Dermis blood vessel endothelial cell (primary cell): Measurements from ENCODE around the gene LSM14B. TPM values are rescaled to one million over a fixed set of nuclear protein-coding genes. Genes with fewer than 3 reads are reported as not detected.
"Not testable (repeated sequence)": the region's sequence is repeated elsewhere in the genome, so short reads cannot be mapped to it uniquely, and the experiment has no call there.

Experiments
- DNase-seq: peaks from one replicate; pipeline ENCODE4 v3.0.0; 2010
- total RNA-seq: library from RNA; depleted of rRNA; stranded (reverse); fragments of >200 nt; gene quantifications from 2 replicates; pipeline ENCODE4 v1.2.3, GENCODE V29; 2014

Gene LSM14B
- 31.3 and 32.8 TPM in 2 replicates for total RNA-seq

DNA sequence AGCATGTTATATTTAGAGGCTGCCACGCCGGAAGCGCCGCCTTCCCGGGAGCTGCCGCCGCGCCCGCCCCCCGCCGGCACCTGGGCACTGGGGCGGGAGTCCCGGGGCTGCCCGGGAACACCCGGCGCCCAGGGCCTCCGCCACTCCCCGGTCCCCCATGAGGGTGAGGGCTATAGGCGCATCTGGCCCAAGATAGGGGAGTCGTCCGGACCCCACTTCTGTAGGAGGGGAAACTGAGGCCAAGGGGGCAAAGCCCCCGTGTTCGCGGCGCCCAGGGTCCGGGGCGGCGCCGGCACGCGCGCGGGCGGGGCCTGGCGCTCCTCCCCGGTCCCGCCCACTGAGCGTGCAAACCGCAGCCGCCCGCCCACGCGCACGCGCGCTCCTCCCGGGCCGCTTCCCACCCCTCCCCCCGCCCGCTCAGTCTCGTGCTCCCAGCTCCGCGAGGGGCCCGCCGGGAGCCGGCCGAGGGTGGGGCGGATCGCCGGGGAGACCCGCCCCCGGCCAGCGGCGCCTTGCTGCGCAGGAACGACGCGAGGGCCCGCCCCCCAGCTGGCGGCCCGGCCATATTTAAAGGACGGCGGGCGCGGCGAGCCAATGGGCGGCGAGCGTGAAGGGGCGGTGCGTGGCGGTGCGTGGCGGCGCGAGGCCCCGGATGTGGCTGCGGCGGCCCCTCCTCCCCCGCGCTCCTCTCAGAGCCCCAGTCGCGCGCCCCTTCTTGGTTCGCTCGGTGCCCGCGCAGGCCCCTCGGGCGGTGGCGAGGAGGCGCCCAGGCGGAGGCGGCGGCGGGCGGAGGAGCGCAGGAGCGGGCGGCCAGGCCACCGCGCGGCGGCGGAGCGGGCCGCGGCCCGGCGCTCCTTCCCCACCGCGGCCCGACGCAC is at the start of gene LSM14B:
Gene LSM14B (plus strand): TSS at position 700 of the 878 bp plus-strand sequence. CDS start 192 bp downstream, outside the sequence.
- peak; percentile 98 for DNase-seq

DNA sequence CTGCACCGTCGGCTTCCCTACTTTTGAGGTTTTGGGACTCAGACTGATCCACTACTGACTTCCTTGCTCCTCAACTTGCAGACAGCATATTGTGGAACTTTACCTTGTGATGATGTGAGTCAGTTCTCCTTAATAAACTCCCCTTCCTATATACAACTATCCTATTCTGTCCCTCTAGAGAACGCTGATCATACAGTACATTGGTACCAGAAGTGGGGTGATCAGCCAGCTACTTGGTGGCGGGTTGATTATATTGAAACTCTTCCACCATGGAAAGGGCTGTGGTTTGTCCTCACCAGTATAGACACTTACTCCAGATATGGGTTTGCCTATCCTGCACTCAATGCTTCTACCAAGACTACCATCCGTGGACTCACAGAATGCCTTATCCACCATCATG is 49.0 kb upstream of the LSM14B start:
- no peak for DNase-seq

DNA sequence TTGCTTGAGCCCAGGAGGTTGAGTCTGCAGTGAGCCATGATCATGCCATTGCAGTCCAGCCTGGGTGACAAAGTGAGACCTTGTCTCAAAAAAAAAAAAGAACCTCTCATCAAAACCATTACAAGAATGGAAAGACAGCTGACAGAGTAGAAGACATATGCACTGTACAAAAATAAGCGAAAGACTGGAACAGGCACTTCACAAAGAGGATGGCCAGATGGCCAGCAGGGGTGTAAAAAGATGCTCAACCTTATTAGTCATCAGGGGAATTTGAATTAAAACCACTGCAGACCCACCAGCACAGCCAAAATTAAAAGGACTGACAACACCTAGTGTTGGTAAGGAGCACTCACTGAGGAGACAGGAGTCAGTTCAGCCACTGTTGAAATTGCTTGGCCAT is 43.1 kb upstream of the LSM14B start:
- DNase-seq = no peak

DNA sequence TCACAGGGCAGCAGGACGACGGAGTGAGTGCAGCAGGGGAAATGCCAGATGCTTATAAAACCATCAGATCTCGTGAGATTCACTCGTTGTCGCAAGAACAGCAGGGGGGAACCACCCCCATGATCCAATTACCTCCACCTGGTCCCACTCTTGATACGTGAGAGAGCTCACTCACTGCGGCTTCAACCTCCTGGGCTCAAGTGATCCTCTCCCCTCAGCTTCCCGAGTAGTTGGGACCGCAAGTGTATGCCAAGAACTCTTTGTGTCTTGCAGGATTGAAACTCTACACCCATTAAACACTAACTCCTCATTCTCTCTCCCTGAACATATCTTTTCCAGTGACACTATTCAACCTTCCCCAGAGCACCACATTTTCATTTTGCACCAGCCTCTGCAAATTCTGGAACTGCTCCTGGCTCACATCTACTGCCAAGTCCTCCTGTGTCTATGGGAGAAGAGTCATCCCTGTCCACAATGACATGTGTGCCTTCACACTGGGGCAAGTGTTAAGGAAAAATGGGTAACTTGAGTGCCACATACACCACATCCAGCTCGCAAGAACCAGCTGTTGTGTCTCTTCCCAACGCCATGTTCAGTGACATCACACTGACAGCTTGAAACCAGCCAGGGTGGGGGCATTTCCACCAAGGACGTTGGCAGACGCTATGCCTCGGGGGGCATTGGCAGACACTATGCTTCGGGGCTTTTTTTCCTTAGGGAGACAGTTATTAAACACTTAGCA is 41.9 kb upstream of the LSM14B start:
- DNase-seq = no peak

DNA sequence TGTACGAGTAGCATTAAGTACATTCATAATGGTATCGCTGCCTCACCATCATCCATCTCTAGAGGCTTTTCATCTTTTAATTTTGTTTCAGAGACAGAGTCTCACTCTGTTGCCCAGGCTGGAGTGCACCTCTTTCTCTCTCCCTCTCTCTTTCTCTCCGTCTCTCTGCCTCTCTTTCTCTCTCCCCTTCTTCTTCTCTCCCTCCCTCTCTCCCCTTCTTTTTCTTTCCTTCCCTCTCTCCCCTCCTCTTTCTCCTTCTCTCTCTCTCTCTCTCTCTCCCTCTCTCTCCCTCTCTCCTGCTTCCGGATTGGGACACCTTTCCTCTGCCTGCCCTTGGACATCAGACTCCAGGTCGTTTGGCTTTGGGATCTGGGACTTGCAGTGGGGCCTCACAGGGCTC is 39.0 kb upstream of the LSM14B start:
- no peak for DNase-seq

DNA sequence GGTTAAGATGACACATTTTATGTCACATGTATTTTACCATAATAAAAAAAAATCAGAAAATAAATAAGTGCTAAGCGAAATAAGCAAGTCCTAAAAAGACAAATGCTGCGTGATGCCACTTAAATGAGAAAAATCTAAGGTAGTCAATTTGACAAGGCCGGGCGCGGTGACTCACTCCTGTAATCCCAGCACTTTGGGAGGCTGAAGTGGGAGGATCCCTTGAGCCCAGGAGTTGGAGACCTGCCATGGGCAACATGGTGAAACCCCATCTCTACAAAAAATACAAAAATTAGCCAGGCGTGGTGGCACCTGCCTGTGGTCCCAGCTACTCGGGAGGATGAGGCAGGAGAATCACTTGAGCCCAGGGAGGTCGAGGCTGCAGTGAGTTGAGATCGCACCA is 38.1 kb upstream of the LSM14B start:
- DNase-seq = not testable (repeated sequence)

DNA sequence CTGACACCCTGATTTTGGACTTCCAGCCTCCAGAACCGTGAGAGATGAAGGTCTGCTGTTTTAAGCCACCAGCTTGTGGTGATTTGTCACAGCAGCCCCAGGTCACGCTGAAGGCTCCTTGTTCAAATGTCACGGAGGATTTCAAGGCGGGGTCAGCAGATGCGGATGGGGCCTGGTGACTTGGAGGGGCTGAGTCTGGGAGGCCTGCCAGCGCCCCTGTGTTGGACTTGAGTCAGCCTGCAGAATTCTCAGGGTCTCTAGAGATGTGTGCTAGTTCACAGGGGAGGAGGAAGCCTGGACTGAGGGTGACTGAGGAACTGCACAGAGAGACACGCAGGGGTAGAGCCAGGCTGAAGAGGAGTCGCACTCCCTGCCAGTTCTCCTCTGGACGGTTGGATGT is 37.1 kb upstream of the LSM14B start:
- no peak for DNase-seq

DNA sequence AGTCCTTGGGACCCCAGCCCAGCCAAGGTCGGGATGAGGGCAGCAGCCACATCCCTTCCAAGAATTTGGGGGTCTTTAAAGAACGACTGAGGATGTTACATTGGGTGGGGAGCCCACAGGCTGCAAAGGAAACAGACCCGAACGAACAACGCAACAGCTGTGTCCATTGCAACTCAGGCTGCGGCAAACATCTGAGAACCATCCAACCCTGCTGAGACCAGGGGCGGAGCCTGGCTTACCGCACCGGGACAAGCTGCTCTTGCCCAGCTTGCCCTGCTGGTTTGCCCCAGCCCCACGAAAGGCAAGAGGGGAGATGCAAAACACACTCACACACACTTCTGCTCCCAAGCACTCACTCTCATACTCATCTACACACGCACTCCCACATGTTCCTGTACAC is 35.0 kb upstream of the LSM14B start:
- no peak for DNase-seq

DNA sequence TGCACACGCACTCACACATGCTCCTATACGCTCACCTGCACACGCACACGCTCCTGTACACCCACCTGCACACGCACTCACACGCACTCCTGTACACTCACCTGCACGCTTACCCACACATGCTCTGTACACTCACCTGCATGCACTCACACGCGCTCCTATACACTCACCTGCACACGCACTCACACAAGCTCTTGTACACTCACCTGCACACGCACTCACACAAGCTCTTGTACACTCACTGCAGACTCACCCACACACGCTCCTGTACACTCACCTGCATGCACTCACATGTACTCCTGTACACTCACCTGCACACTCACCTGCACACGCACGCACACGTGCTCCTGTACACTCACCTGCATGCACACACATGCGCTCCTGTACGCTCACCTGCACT is 34.6 kb upstream of the LSM14B start:
- no peak for DNase-seq

DNA sequence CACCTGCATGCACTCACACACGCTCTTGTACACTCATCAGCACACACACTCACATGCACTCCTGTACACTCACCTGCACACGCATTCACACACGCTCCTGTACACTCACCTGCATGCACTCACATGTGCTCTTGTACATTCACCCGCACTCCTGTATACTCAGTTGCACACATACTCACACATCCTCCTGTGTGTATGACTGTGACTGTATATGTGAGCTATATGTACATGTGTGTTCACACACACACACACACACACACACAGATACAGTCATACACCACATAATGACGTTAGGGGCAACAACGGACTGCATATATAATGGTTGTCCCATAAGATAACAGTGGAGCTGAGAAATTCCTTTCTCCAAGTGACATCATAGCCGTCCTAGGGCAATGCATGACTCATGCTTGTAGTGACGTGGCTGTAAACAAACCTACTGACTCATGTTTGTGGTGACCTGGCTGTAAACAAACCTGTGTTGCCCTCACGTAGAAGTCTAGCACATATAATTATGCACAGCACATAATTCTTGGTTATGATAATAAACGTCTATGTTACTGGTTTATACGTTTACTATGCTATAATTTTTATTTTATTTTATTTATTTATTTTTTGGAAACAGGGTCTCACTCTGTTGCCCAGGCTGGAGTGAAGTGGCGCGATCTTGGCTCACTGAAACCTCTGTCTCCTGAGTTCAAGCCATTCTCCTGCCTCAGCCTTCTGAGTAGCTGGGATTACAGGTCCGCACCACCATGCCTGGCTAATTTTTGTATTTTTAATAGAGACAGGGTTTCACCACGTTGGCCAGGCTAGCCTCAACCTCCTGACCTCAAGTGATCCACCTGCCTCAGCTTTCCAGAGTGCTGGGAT is 33.8 kb upstream of the LSM14B start:
- peak; percentile 66 for DNase-seq

DNA sequence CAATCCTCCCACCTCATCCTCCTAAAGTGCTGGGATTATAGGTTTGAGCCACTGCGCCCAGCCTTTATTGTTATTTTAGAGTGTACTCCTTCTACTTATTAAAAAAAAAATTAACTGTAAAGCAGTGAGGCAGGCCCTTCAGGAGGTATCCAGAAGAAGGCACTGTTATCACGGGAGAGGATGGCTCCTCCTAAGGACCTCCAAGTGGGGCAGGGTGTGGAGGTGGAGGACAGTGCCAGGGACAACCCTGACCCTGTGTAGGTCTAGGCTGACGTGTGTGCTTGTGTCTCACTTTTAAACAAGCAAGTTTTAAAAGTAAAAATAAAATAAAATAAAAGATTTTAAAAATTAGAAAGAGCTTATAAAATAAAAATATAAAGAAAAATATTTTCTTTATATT is 32.9 kb upstream of the LSM14B start:
- DNase-seq = no peak

DNA sequence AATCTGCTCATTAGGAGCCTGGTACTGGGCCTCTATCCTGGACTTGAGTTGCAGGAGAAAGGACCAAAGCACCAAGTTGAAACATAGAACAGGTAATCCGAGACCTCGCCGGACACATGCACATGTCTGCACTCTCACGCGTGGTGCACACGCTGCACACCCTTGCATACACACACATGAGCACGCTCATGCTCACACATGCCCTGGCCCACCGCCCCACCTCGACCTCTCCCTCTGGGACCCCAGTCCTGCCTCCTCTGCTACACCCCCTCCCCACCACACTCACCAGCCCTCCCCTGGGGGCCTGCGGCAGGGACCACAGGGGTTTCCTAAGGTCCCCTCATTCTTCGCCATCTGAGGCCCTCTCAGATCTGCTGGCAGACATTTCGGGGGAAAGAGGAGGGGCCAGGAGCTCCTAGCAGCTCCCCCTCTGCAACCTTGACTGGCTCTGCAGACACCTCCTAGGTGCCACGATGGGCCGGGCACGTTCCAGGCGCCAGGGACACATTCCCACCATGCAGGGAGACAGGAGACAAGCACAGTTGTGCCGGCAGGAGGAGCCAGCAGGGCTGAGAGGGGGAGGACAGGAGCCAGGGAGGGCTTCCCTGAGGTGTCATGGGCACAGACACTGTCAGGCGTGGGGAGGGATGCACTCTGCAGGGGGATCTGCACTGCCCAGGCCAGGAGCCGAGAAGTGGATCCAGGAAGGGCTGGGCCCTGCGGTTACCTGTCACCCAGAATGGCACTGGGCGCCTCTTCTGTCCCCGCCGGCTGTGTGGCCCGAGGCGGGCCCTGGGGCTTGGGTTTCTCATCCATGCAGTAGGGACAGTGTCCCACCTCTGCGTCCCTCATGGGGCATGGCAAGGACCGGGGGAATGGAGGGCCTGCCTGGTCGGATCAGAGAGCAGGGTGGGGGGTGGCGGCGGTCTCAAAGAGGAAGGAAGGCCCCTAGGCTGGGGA is 25.6 kb upstream of the LSM14B start:
- DNase-seq = no peak

DNA sequence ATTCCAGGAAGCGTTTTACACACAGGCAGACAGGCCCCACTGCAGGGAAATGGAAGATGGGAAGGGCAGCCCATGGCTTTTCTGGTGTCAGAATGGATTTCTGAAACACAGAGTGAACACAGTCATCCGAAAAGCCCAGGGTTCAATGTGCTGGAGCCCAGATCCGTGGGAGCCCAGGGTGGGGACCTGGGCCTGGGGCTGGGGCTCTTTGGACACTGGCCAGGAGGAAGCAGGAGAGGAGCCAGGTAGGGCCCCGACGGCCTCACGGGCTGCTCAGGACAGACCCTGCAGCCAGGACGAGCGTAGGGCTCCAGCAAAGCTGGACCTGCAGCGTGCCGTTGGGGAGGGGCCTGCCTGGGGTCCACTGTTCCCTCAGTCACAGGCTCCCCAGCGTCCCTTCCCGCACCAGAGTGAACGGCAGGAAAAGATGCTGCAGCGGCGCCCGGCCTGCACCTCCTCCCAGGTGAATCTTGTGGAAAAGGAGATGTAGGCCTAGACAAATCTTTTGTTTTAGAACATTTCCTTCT is 24.3 kb upstream of the LSM14B start:
- no peak for DNase-seq

DNA sequence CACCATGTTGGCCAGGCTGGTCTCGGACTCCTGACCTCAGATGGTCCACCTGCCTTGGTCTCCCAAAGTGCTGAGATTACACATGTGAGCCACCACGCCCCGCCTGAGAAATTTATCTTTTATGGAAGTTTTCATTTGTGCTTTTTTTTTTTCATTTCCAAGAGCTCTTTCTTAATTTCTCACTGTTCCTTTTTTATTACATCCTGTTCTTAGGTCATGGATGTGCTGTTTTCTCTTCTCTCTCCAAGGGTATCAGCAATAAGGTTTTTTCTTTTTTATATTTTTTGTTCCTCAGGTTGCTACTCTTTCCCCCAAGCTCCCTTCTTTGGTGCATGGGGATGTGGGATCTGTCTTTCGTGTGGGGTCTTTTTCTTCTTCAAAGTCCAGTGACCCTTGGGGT is 21.2 kb upstream of the LSM14B start:
- no peak for DNase-seq

DNA sequence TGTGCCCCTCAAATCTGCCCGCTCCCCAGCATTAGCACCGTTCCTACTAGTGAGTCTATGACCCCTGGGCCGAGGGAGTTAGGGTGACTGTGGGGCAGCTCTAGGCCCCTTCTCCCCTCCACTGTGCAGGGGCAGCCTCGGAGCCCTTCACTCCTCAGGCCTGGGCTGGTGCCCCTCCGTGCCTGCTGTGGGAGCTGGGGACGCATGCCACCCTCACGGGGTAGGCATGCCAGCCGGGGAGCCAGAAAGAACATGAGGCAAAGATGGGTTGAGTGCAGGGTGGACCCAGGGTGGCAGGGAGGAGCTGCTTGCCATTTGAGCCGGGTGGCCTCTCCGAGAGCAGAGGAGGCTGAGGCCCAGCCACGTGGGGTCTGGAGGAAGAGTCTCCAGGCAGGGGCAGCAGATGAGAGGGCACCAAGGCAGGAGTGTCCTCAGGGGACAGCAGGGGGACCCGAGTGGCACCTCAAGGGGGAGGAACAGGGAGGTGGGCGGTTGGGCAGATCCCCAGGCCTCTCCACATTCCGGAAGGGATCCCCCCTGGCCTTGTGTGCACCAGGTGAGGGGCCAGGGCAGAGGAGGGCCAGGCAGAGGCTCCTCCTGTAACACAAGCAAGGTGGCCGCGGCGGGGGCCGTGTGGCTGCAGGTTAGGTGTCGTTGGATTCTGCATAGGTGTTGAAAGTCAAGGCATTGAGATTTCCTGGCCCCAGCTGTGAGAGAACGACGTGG is 18.6 kb upstream of the LSM14B start:
- no peak for DNase-seq

DNA sequence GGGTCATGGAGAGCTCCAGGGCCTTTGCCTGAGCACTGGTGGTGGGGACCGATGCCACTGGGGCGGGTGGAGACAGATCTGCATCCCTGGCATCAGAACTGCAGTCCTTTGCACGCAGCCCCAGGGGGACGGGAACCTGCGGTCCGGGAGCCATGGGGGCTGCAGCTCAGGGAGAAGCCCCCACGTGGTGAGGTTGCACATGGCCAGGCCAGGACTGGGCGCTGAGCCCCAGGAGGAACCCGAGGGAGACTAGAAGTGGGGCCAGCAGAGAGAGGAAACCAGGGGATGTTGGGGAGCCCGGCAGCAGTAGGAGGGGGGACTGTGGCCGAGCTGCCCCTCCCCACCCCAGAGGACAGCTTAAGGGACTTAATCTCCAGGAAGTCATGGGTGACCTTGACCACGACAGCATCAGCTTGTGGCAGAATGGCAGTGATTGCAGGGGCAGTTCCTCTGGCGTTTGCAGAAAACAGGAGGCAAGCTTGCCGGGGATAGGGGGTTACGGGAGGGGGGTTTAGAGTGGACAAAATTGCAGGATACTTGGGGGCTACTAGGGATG is 18.0 kb upstream of the LSM14B start:
- no peak for DNase-seq

DNA sequence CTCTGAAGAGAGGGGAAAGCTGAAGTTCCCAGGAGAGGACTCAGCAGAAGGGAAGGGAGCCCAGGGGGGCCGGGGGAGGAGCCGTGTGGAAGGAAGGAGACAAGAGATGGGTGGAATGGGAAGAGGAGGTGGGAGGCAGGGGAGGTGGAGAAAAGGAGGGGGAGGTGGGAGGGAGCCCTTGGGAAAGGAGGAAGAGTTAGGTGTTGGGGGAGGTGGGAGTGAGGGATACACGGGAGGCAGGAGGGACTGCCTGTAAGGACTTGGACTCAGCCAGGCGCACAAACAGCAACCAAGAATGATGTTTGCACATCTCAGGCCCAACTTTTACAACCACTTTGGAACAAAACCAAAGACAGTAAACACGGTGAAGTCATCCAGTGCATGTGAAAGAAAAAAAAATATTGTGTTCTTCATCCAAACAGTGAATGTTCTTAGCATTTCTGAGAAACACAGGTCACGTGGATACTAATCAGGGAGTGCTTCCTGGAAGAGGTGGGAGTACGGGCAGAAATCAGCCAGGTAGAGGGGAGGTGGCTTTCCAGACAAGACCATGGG is 17.4 kb upstream of the LSM14B start:
- no peak for DNase-seq

DNA sequence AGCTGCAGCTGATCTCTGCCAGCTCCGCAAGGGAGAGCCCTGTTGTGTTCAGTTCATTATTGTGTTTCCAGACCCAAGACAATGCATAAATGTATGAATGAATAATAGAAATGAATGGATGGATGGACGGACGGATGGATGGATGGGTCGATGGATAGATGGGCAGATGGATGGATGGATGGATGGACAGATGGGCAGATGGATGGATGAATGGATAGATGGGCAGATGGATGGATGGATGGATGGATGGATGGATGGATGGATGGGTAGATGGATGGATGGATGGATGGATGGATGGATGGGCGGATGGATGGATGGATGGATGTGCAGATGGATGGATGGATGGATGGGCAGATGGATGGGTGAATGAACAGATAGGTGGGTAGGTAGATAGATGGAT is 16.7 kb upstream of the LSM14B start:
- no peak for DNase-seq

DNA sequence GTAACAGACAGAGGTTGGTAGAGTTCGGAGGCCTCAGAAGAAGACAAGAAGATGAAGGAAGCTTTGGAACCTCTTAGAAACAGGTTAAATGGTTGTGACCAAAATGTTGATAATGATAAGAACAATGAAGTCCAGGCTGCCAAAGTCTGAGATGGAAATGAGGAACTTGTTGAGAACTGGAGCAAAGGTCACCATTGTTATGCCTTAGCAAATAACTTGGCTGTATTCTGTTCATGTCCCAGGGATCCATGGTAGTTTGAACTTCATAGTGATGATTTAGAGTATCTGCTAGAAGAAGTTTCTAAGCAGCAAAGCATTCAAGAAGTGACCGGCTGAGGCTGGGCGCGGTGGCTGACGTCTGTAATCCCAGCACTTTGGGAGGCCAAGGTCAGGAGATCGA is 11.1 kb upstream of the LSM14B start:
- DNase-seq = peak; percentile 39

DNA sequence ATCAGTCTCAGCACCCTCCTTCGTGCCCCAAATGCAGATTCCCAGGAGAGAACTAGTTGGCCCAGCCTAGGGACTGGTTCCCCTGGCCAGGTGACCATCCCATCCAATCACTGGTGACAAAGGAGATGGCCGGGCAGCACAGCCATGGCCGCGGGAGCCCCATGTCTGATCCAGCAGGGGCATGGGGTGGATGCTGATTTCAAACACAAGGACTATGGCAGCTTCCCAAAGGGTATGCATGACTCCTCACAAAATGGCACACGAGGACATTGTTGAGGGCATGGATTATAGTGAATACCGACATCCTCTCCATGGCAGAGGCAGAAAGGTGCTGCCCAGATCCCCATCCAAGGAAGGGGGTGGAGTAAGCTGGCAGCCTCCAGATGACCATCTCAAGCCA is 9.9 kb upstream of the LSM14B start:
- no peak for DNase-seq
